GM23248 (cell line): Measurements from ENCODE around the gene NR4A1.

Experiments
- EZH2 ChIP-seq: fragments of 200-600 bp; sonication (generic); IDR thresholded peaks from 2 replicates; pipeline ENCODE4 v1.6.1; 2018; ENCODE audit warnings: antibody characterized with exemption, mild to moderate bottlenecking; ENCODE audit not compliant: insufficient read depth, poor library complexity, severe bottlenecking
- EZH2phosphoT487 ChIP-seq: fragments of 200-600 bp; sonication (generic); IDR thresholded peaks from 2 replicates; pipeline ENCODE4 v1.6.1; 2018; ENCODE audit warnings: antibody characterized with exemption, moderate library complexity, mild to moderate bottlenecking, low read depth; ENCODE audit not compliant: insufficient read depth

DNA sequence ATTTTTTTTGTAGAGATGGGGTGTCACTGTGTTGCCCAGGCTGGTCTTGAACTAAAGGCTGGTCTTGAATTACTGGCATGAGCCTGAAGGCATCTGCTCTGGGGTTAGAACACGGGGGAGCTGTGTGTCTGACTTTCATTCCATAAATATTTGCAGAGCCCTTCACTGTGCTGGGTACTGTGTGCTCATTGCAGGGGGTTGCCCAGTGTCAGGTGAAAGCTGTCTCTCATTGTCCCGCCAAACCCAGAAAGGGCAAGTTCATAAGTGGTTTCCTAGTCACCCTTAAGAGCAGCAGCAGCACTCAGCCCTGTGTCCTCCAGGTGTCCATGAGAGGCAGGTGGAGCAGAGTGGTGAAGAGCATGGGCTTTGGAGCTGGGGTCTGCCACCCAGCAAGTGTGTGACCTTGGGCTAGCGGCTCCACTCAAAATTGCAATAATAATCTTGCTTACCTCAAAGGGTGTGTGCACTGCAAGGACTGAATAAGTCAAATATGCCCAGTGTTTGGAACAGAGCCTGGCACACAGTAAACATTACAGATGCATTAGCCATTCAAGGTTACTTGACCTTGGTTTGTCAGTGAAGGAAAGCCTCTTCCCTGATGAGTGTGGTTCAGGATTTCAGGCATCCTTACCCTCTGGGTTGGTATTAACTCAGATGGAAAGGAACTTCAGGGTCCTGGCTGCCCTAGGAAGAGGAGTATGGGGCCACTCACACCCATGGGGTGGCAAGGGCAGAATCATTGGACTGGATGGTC is 23.9 kb downstream of the NR4A1 start:
- no peak for TF ChIP-seq EZH2phosphoT487
- TF ChIP-seq EZH2 = no peak
